GM23338 (cell line): Measurements from ENCODE around the gene STK24. TPM values are rescaled to one million over a fixed set of nuclear protein-coding genes. Genes with fewer than 3 reads are reported as not detected.

Source experiments
- ATAC-seq: fragments of 200-7000 bp; cut with Tn5 transposase; 3 replicates; pipeline ENCODE4 v1.9.1; 2020
- DNase-seq: peaks from one replicate; pipeline ENCODE4 v3.0.0-alpha.2; 2015; ENCODE audit warnings: low spot score
- H2AFZ ChIP-seq: fragments of 200-600 bp; sonication (generic); 2 replicates; pipeline ENCODE4 v1.8.0; 2016; ENCODE audit warnings: antibody characterized with exemption, mild to moderate bottlenecking, moderate library complexity
- H3F3A ChIP-seq: fragments of 200-600 bp; sonication (generic); replicated peaks from 2 replicates; pipeline ENCODE4 v1.8.0; 2017; ENCODE audit warnings: antibody characterized with exemption, mixed run types, low read depth
- H3K27ac ChIP-seq: fragments of 200-600 bp; sonication (generic); 2 replicates; pipeline ENCODE4 v1.6.1; 2016; ENCODE audit warnings: low read depth
- H3K27me3 ChIP-seq: fragments of 200-600 bp; sonication (generic); 2 replicates; pipeline ENCODE4 v1.8.0; 2016; ENCODE audit warnings: mild to moderate bottlenecking, mixed run types, moderate library complexity; ENCODE audit not compliant: insufficient read depth
- H3K36me3 ChIP-seq: fragments of 200-600 bp; sonication (generic); 2 replicates; pipeline ENCODE4 v1.8.0; 2016; ENCODE audit warnings: mild to moderate bottlenecking; ENCODE audit not compliant: insufficient read depth
- H3K4me1 ChIP-seq: fragments of 200-600 bp; sonication (generic); 2 replicates; pipeline ENCODE4 v1.8.0; 2016; ENCODE audit warnings: mild to moderate bottlenecking, moderate library complexity; ENCODE audit not compliant: insufficient read depth
- H3K4me2 ChIP-seq: fragments of 200-600 bp; sonication (generic); 2 replicates; pipeline ENCODE4 v1.7.1; 2017; ENCODE audit warnings: mixed run types
- H3K4me3 ChIP-seq: fragments of 200-600 bp; sonication (generic); 2 replicates; pipeline ENCODE4 v1.6.1; 2016; ENCODE audit warnings: mixed run types
- H3K79me2 ChIP-seq: fragments of 200-600 bp; sonication (generic); replicated peaks from 2 replicates; pipeline ENCODE4 v1.8.0; 2017; ENCODE audit warnings: mild to moderate bottlenecking; ENCODE audit not compliant: insufficient read depth
- H3K9me2 ChIP-seq: fragments of 200-600 bp; sonication (generic); 2 replicates; pipeline ENCODE4 v1.8.0; 2017; ENCODE audit not compliant: insufficient read depth
- H4K20me1 ChIP-seq: fragments of 200-600 bp; sonication (generic); replicated peaks from 2 replicates; pipeline ENCODE4 v1.8.0; 2017; ENCODE audit warnings: mild to moderate bottlenecking; ENCODE audit not compliant: insufficient read depth
- H3K27ac Mint-ChIP-seq: 2 replicates; pipeline ENCODE4 v1.8.0; 2020; ENCODE audit warnings: inconsistent platforms, mild to moderate bottlenecking, moderate library complexity, mixed read lengths
- H3K27me3 Mint-ChIP-seq: 3 replicates; pipeline ENCODE4 v1.8.0; 2022; ENCODE audit warnings: low read depth, mild to moderate bottlenecking, moderate library complexity, mixed read lengths, inconsistent platforms; ENCODE audit not compliant: insufficient read depth, poor library complexity
- H3K36me3 Mint-ChIP-seq: 3 replicates; pipeline ENCODE4 v1.8.0; 2021; ENCODE audit warnings: low read depth, mild to moderate bottlenecking, inconsistent platforms, moderate library complexity, mixed read lengths
- H3K4me1 Mint-ChIP-seq: 3 replicates; pipeline ENCODE4 v1.8.0; 2020; ENCODE audit warnings: mild to moderate bottlenecking, inconsistent platforms, mixed read lengths
- H3K4me3 Mint-ChIP-seq: 3 replicates; pipeline ENCODE4 v1.8.0; 2021; ENCODE audit warnings: moderate library complexity, mild to moderate bottlenecking, inconsistent platforms, mixed read lengths
- H3K9me3 Mint-ChIP-seq: 3 replicates; pipeline ENCODE4 v1.8.0; 2020; ENCODE audit warnings: moderate library complexity, mild to moderate bottlenecking, inconsistent platforms, mixed read lengths
- CREB1 ChIP-seq: fragments of 250-450 bp; sonication (Bioruptor Pico); IDR thresholded peaks from 2 replicates; pipeline ENCODE4 v1.5.0; 2020; ENCODE audit warnings: low read depth, mild to moderate bottlenecking, moderate library complexity
- EZH2phosphoT487 ChIP-seq: fragments of 200-600 bp; sonication (generic); IDR thresholded peaks from one replicate; pipeline ENCODE4 v1.8.1; 2018; ENCODE audit warnings: antibody characterized with exemption; ENCODE audit not compliant: unreplicated experiment
- NANOG ChIP-seq: IDR thresholded peaks from 2 replicates; pipeline ENCODE4 v1.6.1; 2016; ENCODE audit warnings: antibody characterized with exemption, borderline replicate concordance
- STAT1 ChIP-seq: IDR thresholded peaks from one replicate; pipeline ENCODE4 v1.6.1; 2016; ENCODE audit warnings: antibody characterized with exemption; ENCODE audit not compliant: unreplicated experiment
- ZNF114 ChIP-seq: fragments of 250-450 bp; sonication (Bioruptor Pico); IDR thresholded peaks from 2 replicates; pipeline ENCODE4 v1.5.0; 2020; ENCODE audit warnings: mild to moderate bottlenecking, moderate library complexity
- ZNF331 ChIP-seq: fragments of 250-450 bp; sonication (Bioruptor Pico); IDR thresholded peaks from 2 replicates; pipeline ENCODE4 v1.5.0; 2020; ENCODE audit warnings: low read depth, mild to moderate bottlenecking, moderate library complexity
- polyA plus RNA-seq: library from polyadenylated mRNA; unstranded; fragments of >200 nt; fragmentation: Nextera tagmentation; extraction: Ambion mirVana; gene quantifications from 2 replicates; pipeline ENCODE4 v1.2.1, GENCODE V29; 2016
- total RNA-seq: library from RNA; depleted of rRNA; stranded (reverse); fragments of >200 nt; shearing (Covaris generic); gene quantifications from 2 replicates; pipeline ENCODE4 v1.2.3, GENCODE V29; 2014
- TF ChIP-seq, protein P1 (sequence below): fragments of 250-450 bp; sonication (Bioruptor Pico); IDR thresholded peaks from 2 replicates; pipeline ENCODE4 v1.5.0; 2020; ENCODE audit warnings: mild to moderate bottlenecking, moderate library complexity
- TF ChIP-seq, protein P2 (sequence below): IDR thresholded peaks from 2 replicates; pipeline ENCODE4 v1.6.1; 2016; ENCODE audit warnings: antibody characterized with exemption
- TF ChIP-seq, protein P3 (sequence below), 2 experiments: fragments of 200-600 bp in 1 of 2; sonication (generic) in 1 of 2; conservative IDR thresholded peaks; 2 replicates each; pipeline versions ENCODE4 v1.5.1 to v1.6.1; 2016 to 2017; ENCODE audit warnings: antibody characterized with exemption in 2 of 2, low read depth in 2 of 2, mild to moderate bottlenecking in 2 of 2, moderate library complexity in 1 of 2

Gene STK24
- total and polyA plus RNA-seq, 2 experiments from 2014 or later = 56.5 to 144 TPM

DNA sequence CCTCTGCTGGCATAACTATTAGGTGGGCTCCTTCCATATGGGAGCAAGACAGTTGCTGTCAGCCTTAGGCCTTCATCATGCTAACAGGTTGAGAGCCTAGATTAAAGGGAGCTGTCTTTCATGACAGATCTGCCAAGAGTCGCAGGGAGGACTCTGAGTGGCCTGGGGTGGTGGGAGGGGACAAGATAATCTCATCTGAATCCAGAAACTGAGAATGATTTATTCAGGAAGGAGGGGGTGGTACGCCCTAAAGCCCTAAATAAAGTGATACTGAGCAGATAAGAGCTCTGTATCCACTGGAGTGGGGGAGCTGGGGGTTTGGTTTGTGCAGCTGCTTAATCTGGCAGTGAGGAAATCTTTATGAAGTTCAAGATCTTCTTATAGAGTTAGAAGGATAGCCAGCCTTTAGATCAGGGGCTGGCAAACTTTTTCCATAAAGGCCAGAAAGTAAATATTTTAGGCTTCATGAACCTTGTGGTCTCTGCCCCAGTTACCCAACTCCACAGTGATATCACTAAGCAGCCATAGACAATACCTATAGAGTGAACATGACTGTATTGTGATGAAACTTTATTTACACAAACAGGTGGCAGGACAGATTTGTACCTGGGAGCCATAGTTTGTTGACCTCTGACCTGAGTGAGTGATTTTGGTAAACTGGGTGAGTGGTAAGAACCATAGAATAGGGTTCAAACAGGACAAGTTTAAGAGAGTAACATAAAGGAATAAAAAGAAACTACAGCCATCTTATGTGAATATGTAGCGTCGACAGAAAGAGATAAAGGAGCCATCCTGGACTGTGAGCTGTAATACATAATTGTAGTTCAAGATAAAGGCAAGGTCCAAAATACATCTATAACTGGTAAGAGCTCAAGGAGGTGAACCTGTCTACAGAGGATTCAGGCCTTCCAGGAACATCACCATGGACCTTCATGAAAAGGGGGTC lies 9.8 kb upstream of the STK24 start (continued):
- TF ChIP-seq, protein P1, sequence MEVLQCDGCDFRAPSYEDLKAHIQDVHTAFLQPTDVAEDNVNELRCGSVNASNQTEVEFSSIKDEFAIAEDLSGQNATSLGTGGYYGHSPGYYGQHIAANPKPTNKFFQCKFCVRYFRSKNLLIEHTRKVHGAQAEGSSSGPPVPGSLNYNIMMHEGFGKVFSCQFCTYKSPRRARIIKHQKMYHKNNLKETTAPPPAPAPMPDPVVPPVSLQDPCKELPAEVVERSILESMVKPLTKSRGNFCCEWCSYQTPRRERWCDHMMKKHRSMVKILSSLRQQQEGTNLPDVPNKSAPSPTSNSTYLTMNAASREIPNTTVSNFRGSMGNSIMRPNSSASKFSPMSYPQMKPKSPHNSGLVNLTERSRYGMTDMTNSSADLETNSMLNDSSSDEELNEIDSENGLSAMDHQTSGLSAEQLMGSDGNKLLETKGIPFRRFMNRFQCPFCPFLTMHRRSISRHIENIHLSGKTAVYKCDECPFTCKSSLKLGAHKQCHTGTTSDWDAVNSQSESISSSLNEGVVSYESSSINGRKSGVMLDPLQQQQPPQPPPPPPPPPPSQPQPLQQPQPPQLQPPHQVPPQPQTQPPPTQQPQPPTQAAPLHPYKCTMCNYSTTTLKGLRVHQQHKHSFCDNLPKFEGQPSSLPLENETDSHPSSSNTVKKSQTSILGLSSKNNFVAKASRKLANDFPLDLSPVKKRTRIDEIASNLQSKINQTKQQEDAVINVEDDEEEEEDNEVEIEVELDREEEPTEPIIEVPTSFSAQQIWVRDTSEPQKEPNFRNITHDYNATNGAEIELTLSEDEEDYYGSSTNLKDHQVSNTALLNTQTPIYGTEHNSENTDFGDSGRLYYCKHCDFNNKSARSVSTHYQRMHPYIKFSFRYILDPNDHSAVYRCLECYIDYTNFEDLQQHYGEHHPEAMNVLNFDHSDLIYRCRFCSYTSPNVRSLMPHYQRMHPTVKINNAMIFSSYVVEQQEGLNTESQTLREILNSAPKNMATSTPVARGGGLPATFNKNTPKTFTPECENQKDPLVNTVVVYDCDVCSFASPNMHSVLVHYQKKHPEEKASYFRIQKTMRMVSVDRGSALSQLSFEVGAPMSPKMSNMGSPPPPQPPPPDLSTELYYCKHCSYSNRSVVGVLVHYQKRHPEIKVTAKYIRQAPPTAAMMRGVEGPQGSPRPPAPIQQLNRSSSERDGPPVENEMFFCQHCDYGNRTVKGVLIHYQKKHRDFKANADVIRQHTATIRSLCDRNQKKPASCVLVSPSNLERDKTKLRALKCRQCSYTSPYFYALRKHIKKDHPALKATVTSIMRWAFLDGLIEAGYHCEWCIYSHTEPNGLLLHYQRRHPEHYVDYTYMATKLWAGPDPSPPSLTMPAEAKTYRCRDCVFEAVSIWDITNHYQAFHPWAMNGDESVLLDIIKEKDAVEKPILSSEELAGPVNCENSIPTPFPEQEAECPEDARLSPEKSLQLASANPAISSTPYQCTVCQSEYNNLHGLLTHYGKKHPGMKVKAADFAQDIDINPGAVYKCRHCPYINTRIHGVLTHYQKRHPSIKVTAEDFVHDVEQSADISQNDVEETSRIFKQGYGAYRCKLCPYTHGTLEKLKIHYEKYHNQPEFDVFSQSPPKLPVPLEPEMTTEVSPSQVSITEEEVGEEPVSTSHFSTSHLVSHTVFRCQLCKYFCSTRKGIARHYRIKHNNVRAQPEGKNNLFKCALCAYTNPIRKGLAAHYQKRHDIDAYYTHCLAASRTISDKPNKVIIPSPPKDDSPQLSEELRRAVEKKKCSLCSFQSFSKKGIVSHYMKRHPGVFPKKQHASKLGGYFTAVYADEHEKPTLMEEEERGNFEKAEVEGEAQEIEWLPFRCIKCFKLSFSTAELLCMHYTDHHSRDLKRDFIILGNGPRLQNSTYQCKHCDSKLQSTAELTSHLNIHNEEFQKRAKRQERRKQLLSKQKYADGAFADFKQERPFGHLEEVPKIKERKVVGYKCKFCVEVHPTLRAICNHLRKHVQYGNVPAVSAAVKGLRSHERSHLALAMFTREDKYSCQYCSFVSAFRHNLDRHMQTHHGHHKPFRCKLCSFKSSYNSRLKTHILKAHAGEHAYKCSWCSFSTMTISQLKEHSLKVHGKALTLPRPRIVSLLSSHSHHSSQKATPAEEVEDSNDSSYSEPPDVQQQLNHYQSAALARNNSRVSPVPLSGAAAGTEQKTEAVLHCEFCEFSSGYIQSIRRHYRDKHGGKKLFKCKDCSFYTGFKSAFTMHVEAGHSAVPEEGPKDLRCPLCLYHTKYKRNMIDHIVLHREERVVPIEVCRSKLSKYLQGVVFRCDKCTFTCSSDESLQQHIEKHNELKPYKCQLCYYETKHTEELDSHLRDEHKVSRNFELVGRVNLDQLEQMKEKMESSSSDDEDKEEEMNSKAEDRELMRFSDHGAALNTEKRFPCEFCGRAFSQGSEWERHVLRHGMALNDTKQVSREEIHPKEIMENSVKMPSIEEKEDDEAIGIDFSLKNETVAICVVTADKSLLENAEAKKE (CRISPR knock-in tag) = no peak
- TF ChIP-seq NANOG (no peak), CREB1 (CRISPR knock-in tag) (no peak), EZH2phosphoT487 (no peak)
- TF ChIP-seq, protein P2, sequence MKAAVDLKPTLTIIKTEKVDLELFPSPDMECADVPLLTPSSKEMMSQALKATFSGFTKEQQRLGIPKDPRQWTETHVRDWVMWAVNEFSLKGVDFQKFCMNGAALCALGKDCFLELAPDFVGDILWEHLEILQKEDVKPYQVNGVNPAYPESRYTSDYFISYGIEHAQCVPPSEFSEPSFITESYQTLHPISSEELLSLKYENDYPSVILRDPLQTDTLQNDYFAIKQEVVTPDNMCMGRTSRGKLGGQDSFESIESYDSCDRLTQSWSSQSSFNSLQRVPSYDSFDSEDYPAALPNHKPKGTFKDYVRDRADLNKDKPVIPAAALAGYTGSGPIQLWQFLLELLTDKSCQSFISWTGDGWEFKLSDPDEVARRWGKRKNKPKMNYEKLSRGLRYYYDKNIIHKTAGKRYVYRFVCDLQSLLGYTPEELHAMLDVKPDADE = no peak

DNA sequence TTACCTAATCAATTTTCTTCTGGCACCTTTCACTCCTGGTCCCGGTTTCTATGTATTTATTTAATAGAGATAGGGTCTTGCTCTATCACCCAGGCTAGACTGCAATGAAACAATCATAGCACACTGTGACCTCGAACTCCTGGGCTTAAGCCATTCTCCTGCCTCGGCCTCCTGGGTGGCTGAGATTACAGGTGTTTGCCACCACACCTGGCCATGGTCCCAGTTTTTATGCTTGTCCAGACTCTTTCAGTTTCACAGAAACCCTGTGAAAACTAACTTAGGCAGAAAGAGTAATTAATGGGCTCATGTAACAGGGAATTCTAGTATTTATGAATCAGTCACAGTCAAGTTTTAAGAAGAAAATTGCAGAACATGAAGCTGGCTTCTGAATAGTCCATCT lies 9.0 kb upstream of the STK24 start:
- Mint-ChIP-seq H3K4me1 (no peaks in the 10 kb centered on the region; the same call in 1 of the 3 replicates), H3K27ac (no peak overlapping the region), H3K27me3 (no peaks in the 10 kb centered on the region), H3K9me3 (no peaks in the 10 kb centered on the region), H3K36me3 (no peaks in the 10 kb centered on the region), H3K4me3 (no peak overlapping the region)
- Histone ChIP-seq H3K4me1 (no peaks in the 10 kb centered on the region), H3K9me2 (no peaks in the 10 kb centered on the region), H2AFZ (no peak overlapping the region), H4K20me1 (no peaks in the 10 kb centered on the region), H3K4me3 (no peak overlapping the region), H3K79me2 (no peaks in the 10 kb centered on the region), H3K36me3 (no peaks in the 10 kb centered on the region), H3K27me3 (no peaks in the 10 kb centered on the region), H3K27ac (no peak overlapping the region), H3K4me2 (no peak overlapping the region), H3F3A (no peaks in the 10 kb centered on the region)
- no peak for ATAC-seq
- no peak for DNase-seq
- TF ChIP-seq ZNF114 (no peak), ZNF331 (CRISPR knock-in tag) (no peak), CREB1 (CRISPR knock-in tag) (no peak), NANOG (no peak), STAT1 (no peak), EZH2phosphoT487 (no peak)
- TF ChIP-seq, protein P3, sequence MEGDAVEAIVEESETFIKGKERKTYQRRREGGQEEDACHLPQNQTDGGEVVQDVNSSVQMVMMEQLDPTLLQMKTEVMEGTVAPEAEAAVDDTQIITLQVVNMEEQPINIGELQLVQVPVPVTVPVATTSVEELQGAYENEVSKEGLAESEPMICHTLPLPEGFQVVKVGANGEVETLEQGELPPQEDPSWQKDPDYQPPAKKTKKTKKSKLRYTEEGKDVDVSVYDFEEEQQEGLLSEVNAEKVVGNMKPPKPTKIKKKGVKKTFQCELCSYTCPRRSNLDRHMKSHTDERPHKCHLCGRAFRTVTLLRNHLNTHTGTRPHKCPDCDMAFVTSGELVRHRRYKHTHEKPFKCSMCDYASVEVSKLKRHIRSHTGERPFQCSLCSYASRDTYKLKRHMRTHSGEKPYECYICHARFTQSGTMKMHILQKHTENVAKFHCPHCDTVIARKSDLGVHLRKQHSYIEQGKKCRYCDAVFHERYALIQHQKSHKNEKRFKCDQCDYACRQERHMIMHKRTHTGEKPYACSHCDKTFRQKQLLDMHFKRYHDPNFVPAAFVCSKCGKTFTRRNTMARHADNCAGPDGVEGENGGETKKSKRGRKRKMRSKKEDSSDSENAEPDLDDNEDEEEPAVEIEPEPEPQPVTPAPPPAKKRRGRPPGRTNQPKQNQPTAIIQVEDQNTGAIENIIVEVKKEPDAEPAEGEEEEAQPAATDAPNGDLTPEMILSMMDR (conservative IDR thresholded peaks at IDR 0.05; ENCODE audit: low read depth in 2 of 2) = no peak
- TF ChIP-seq, protein P2 = no peak
